Epithelial cell of prostate (primary cell): Measurements from ENCODE around the gene TAS1R3.

Source experiments
- DNase-seq: peaks from one replicate; pipeline ENCODE4 v3.0.0-alpha.2; 2011; ENCODE audit warnings: low read depth, low spot score
- H3K27ac ChIP-seq: fragments of 450-650 bp; 2 replicates; pipeline ENCODE4 v1.5.1; 2017; ENCODE audit warnings: mild to moderate bottlenecking

The TAS1R3 gene

DNA sequence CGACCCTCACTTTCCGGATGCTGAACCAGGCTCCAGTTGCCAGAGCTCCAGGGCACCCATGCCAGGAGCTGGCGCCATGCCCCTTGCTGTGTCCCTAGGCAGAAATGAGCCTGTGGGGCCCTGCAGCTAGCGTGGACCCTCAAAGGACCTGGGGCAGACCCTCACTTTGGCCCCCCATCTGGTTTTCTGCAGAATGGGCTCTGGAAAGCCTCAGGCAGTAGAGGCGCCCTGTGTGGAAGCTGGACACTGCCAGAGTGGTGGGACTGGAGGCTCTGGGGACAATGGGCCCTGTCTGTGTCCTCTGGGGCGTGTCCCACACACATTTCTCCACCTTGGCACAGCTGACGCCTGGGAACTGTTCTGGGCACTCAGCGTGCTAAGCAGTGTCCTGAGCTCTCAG is 50.2 kb downstream of the TAS1R3 start:
- no peak for DNase-seq

More for the DNA sequence above, 50.2 kb downstream of the TAS1R3 start:
- H3K27ac ChIP-seq = no peak overlapping the region
